HG02840 (cell line): Measurements from ENCODE around the gene KTN1.

Experiments used
- ATAC-seq: cut with Tn5 transposase; IDR thresholded peaks from one replicate; pipeline ENCODE4 v1.9.1; 2021; ENCODE audit warnings: mild to moderate bottlenecking, moderate library complexity, moderate number of reproducible peaks; ENCODE audit not compliant: unreplicated experiment, low FRiP score

KTN1 gene

GRCh38 chr14:55574988-55575387 lies 5.0 kb upstream of the KTN1 start:
- ATAC-seq, result no peak

GRCh38 chr14:55577229-55577628 lies 2.8 kb upstream of the KTN1 start:
- ATAC-seq, result no peak

GRCh38 chr14:55578511-55578910 lies 1.5 kb upstream of the KTN1 start:
- no peak for ATAC-seq

GRCh38 chr14:55580470-55581341 lies 699 bp downstream of the KTN1 start:
- peak; percentile 47 for ATAC-seq

- no peak for ATAC-seq
Measured at GRCh38 chr14:55581342-55581771, 1.4 kb downstream of the KTN1 start.

- no peak for ATAC-seq
Measured at GRCh38 chr14:55582746-55583145, 2.7 kb downstream of the KTN1 start.

GRCh38 chr14:55583942-55584468 lies 4.0 kb downstream of the KTN1 start:
- ATAC-seq, result no peak

- no peak for ATAC-seq
Measured at GRCh38 chr14:55585854-55586253, 5.8 kb downstream of the KTN1 start.

GRCh38 chr14:55586411-55586810 lies 6.4 kb downstream of the KTN1 start:
- ATAC-seq, result no peak

GRCh38 chr14:55587847-55588246 lies 7.8 kb downstream of the KTN1 start:
- ATAC-seq, result no peak

GRCh38 chr14:55588259-55588699 lies 8.3 kb downstream of the KTN1 start:
- no peak for ATAC-seq

GRCh38 chr14:55589171-55589570 lies 9.2 kb downstream of the KTN1 start:
- no peak for ATAC-seq

GRCh38 chr14:55592436-55592835 lies 12.4 kb downstream of the KTN1 start:
- no peak for ATAC-seq

- no peak for ATAC-seq
Measured at GRCh38 chr14:55593698-55594097, 13.7 kb downstream of the KTN1 start.

- ATAC-seq, result no peak
Measured at GRCh38 chr14:55599250-55599879, 19.4 kb downstream of the KTN1 start.

GRCh38 chr14:55600784-55601561 lies 21.0 kb downstream of the KTN1 start:
- ATAC-seq, result no peak

- no peak for ATAC-seq
Measured at GRCh38 chr14:55603401-55603953, 23.5 kb downstream of the KTN1 start.

GRCh38 chr14:55604488-55604887 lies 24.5 kb downstream of the KTN1 start:
- no peak for ATAC-seq

- ATAC-seq, result no peak
Measured at GRCh38 chr14:55604900-55605418, 25.0 kb downstream of the KTN1 start.

- no peak for ATAC-seq
Measured at GRCh38 chr14:55605793-55606192, 25.8 kb downstream of the KTN1 start.
